H1 (cell line): ENCODE results near the gene KCNC4. TPM values are rescaled to one million over a fixed set of nuclear protein-coding genes. Genes with fewer than 3 reads are reported as not detected.

ENCODE experiments used
- CBX5 ChIP-seq: fragments of 300-800, 300-1000 bp; sonication (generic); IDR thresholded peaks from 2 replicates; pipeline ENCODE4 v1.7.1; 2016; ENCODE audit warnings: antibody characterized with exemption, low read length, low read depth
- GABPA ChIP-seq: IDR thresholded peaks from 2 replicates; pipeline ENCODE4 v1.6.1; 2011; ENCODE audit warnings: mild to moderate bottlenecking, low read length, moderate library complexity, borderline replicate concordance; ENCODE audit not compliant: insufficient read depth
- GTF2F1 ChIP-seq: IDR thresholded peaks from 2 replicates; pipeline ENCODE4 v1.6.1; 2012; ENCODE audit warnings: low read depth, low read length, improper control_type of control experiment, borderline replicate concordance
- JUND ChIP-seq: IDR thresholded peaks from 2 replicates; pipeline ENCODE4 v1.6.1; 2011; ENCODE audit warnings: mild to moderate bottlenecking, improper control_type of control experiment, low read length
- KDM1A ChIP-seq: fragments of 200-600, 300-600 bp; sonication (generic); IDR thresholded peaks from 2 replicates; pipeline ENCODE4 v1.7.1; 2016; ENCODE audit warnings: mild to moderate bottlenecking, low read length, borderline replicate concordance
- KDM4A ChIP-seq: IDR thresholded peaks from one replicate; pipeline ENCODE4 v1.7.1; 2012; ENCODE audit warnings: low read depth, mild to moderate bottlenecking, moderate library complexity, low read length, inconsistent platforms; ENCODE audit not compliant: severe bottlenecking
- RBBP5 ChIP-seq: IDR thresholded peaks from 2 replicates; pipeline ENCODE4 v1.7.1; 2012; ENCODE audit warnings: low read depth, mild to moderate bottlenecking, inconsistent platforms, low read length, moderate library complexity, borderline replicate concordance
- SIRT6 ChIP-seq: IDR thresholded peaks from one replicate; pipeline ENCODE4 v1.7.1; 2012; ENCODE audit warnings: low read length, inconsistent platforms
- SP2 ChIP-seq: IDR thresholded peaks from 2 replicates; pipeline ENCODE4 v1.6.1; 2012; ENCODE audit warnings: mild to moderate bottlenecking, low read length, inconsistent platforms
- ZNF274 ChIP-seq: IDR thresholded peaks from 2 replicates; pipeline ENCODE4 v1.7.0; 2012; ENCODE audit warnings: low read length, borderline replicate concordance; ENCODE audit errors: extremely low read depth
- polyA plus RNA-seq, 7 experiments: library from polyadenylated mRNA; depleted of rRNA in 3 of 7; stranded (reverse) in 5 of 7; unstranded in 2 of 7; fragments of >200 nt in 5 of 7; fragments of 200-250 nt in 2 of 7; gene quantifications; 1 replicate in 5 of 7; 2 replicates in 1 of 7; 4 replicates in 1 of 7; pipeline versions ENCODE4 v1.2.1 to v1.2.3, GENCODE V29; 2011 to 2013; ENCODE audit warnings: missing spikeins in 2 of 7, mixed read lengths in 2 of 7
- total RNA-seq: library from RNA; stranded (reverse); fragmentation: NEBNext Ultra II Directional; extraction: Animal tissue kit (Norgen Biotek cat#: 25700); gene quantifications from 2 replicates; pipeline ENCODE4 v1.2.1, GENCODE V29; 2021
- TF ChIP-seq, protein P1 (sequence below): fragments of 300-600 bp; sonication (generic); IDR thresholded peaks from 2 replicates; pipeline ENCODE4 v1.7.1; 2012; ENCODE audit warnings: low read length, moderate library complexity, mild to moderate bottlenecking, inconsistent platforms; ENCODE audit not compliant: insufficient replicate concordance

The KCNC4 gene
- total and polyA plus RNA-seq, 2 of the 8 experiments (the other 6 are each of a cell fraction or from before 2014, with no cell fraction given), result 8.1 to 11.2 TPM

DNA sequence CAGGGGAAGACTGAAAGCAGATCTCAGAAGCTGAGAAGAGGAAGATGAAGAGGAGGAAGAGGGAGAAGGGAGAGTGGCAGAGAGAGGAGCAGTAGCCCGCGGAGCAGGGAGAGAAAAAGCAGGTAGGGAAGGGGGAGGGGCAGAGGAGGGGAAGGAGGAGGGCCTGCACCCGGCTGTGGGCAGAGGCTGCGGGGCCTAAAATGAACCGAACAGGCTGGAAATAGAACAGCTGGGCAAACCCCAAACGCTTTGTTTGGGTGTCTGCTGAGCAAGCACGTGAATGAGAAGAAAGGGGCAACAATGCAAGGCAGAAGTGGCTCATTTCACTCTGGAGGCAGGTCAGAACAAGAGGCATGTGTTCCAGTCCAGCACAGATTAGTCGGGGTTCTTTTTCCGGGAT is 33.5 kb downstream of the KCNC4 start (continued):
- TF ChIP-seq, protein P1, sequence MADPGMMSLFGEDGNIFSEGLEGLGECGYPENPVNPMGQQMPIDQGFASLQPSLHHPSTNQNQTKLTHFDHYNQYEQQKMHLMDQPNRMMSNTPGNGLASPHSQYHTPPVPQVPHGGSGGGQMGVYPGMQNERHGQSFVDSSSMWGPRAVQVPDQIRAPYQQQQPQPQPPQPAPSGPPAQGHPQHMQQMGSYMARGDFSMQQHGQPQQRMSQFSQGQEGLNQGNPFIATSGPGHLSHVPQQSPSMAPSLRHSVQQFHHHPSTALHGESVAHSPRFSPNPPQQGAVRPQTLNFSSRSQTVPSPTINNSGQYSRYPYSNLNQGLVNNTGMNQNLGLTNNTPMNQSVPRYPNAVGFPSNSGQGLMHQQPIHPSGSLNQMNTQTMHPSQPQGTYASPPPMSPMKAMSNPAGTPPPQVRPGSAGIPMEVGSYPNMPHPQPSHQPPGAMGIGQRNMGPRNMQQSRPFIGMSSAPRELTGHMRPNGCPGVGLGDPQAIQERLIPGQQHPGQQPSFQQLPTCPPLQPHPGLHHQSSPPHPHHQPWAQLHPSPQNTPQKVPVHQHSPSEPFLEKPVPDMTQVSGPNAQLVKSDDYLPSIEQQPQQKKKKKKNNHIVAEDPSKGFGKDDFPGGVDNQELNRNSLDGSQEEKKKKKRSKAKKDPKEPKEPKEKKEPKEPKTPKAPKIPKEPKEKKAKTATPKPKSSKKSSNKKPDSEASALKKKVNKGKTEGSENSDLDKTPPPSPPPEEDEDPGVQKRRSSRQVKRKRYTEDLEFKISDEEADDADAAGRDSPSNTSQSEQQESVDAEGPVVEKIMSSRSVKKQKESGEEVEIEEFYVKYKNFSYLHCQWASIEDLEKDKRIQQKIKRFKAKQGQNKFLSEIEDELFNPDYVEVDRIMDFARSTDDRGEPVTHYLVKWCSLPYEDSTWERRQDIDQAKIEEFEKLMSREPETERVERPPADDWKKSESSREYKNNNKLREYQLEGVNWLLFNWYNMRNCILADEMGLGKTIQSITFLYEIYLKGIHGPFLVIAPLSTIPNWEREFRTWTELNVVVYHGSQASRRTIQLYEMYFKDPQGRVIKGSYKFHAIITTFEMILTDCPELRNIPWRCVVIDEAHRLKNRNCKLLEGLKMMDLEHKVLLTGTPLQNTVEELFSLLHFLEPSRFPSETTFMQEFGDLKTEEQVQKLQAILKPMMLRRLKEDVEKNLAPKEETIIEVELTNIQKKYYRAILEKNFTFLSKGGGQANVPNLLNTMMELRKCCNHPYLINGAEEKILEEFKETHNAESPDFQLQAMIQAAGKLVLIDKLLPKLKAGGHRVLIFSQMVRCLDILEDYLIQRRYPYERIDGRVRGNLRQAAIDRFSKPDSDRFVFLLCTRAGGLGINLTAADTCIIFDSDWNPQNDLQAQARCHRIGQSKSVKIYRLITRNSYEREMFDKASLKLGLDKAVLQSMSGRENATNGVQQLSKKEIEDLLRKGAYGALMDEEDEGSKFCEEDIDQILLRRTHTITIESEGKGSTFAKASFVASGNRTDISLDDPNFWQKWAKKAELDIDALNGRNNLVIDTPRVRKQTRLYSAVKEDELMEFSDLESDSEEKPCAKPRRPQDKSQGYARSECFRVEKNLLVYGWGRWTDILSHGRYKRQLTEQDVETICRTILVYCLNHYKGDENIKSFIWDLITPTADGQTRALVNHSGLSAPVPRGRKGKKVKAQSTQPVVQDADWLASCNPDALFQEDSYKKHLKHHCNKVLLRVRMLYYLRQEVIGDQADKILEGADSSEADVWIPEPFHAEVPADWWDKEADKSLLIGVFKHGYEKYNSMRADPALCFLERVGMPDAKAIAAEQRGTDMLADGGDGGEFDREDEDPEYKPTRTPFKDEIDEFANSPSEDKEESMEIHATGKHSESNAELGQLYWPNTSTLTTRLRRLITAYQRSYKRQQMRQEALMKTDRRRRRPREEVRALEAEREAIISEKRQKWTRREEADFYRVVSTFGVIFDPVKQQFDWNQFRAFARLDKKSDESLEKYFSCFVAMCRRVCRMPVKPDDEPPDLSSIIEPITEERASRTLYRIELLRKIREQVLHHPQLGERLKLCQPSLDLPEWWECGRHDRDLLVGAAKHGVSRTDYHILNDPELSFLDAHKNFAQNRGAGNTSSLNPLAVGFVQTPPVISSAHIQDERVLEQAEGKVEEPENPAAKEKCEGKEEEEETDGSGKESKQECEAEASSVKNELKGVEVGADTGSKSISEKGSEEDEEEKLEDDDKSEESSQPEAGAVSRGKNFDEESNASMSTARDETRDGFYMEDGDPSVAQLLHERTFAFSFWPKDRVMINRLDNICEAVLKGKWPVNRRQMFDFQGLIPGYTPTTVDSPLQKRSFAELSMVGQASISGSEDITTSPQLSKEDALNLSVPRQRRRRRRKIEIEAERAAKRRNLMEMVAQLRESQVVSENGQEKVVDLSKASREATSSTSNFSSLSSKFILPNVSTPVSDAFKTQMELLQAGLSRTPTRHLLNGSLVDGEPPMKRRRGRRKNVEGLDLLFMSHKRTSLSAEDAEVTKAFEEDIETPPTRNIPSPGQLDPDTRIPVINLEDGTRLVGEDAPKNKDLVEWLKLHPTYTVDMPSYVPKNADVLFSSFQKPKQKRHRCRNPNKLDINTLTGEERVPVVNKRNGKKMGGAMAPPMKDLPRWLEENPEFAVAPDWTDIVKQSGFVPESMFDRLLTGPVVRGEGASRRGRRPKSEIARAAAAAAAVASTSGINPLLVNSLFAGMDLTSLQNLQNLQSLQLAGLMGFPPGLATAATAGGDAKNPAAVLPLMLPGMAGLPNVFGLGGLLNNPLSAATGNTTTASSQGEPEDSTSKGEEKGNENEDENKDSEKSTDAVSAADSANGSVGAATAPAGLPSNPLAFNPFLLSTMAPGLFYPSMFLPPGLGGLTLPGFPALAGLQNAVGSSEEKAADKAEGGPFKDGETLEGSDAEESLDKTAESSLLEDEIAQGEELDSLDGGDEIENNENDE, result no peak
- TF ChIP-seq SIRT6, result no peak
- no peak for TF ChIP-seq RBBP5
- TF ChIP-seq ZNF274, result no peak
- no peak for TF ChIP-seq GTF2F1
- TF ChIP-seq CBX5, result no peak
- no peak for TF ChIP-seq SP2
- TF ChIP-seq GABPA, result no peak
- no peak for TF ChIP-seq KDM4A
- TF ChIP-seq JUND, result no peak
- TF ChIP-seq KDM1A, result no peak
